Neural progenitor cell (in vitro differentiated cells): ENCODE data around the gene LMBR1. TPM values are rescaled to one million over a fixed set of nuclear protein-coding genes. Genes with fewer than 3 reads are reported as not detected.
"Not testable (repeated sequence)": the region's sequence is repeated elsewhere in the genome, so short reads cannot be mapped to it uniquely, and the experiment has no call there.

ENCODE experiments used
- DNase-seq: peaks from one replicate; pipeline ENCODE4 v3.0.0-alpha.2; 2016; ENCODE audit warnings: low spot score
- H2AFZ ChIP-seq: fragments of 200-600 bp; sonication (generic); replicated peaks from 2 replicates; pipeline ENCODE4 v1.6.1; 2016; ENCODE audit warnings: antibody characterized with exemption
- H3F3A ChIP-seq: fragments of 200-600 bp; sonication (generic); 2 replicates; pipeline ENCODE4 v1.6.1; 2016; ENCODE audit warnings: antibody characterized with exemption, low read depth
- H3K27ac ChIP-seq: fragments of 200-600 bp; sonication (generic); 2 replicates; pipeline ENCODE4 v1.5.1; 2016; ENCODE audit warnings: mild to moderate bottlenecking
- H3K27me3 ChIP-seq: fragments of 200-600 bp; sonication (generic); 2 replicates; pipeline ENCODE4 v1.6.1; 2016; ENCODE audit warnings: mild to moderate bottlenecking, moderate library complexity
- H3K36me3 ChIP-seq: fragments of 200-600 bp; sonication (generic); 2 replicates; pipeline ENCODE4 v1.5.1; 2016
- H3K4me1 ChIP-seq: fragments of 200-600 bp; sonication (generic); 2 replicates; pipeline ENCODE4 v1.6.1; 2016; ENCODE audit warnings: mixed run types
- H3K4me2 ChIP-seq: fragments of 200-600 bp; sonication (generic); 2 replicates; pipeline ENCODE4 v1.6.1; 2016
- H3K4me3 ChIP-seq: fragments of 200-600 bp; sonication (generic); 2 replicates; pipeline ENCODE4 v1.5.1; 2016
- H3K79me2 ChIP-seq: fragments of 200-600 bp; sonication (generic); 2 replicates; pipeline ENCODE4 v1.6.1; 2016; ENCODE audit warnings: low read depth
- H3K9ac ChIP-seq: fragments of 200-600 bp; sonication (generic); 2 replicates; pipeline ENCODE4 v1.6.1; 2016
- H3K9me3 ChIP-seq: fragments of 200-600 bp; sonication (generic); 2 replicates; pipeline ENCODE4 v1.5.1; 2016; ENCODE audit warnings: low read depth
- H4K20me1 ChIP-seq: fragments of 200-600 bp; sonication (generic); 2 replicates; pipeline ENCODE4 v1.6.1; 2016; ENCODE audit warnings: low read depth
- H3K27ac Mint-ChIP-seq: 3 replicates; pipeline ENCODE4 v1.8.0; 2021; ENCODE audit warnings: mixed read lengths
- H3K27me3 Mint-ChIP-seq: 2 replicates; pipeline ENCODE4 v1.8.0; 2022; ENCODE audit warnings: low read depth, mild to moderate bottlenecking, inconsistent platforms, moderate library complexity, mixed read lengths; ENCODE audit not compliant: insufficient read depth
- H3K36me3 Mint-ChIP-seq: 3 replicates; pipeline ENCODE4 v1.8.0; 2021; ENCODE audit warnings: mixed read lengths
- H3K4me1 Mint-ChIP-seq: 3 replicates; pipeline ENCODE4 v1.8.0; 2021; ENCODE audit warnings: mixed read lengths
- H3K4me3 Mint-ChIP-seq: 3 replicates; pipeline ENCODE4 v1.8.0; 2021; ENCODE audit warnings: mild to moderate bottlenecking, moderate library complexity, mixed read lengths
- H3K9me3 Mint-ChIP-seq: 3 replicates; pipeline ENCODE4 v1.8.0; 2020; ENCODE audit warnings: mixed read lengths
- CTCF ChIP-seq: fragments of 200-600 bp; sonication (generic); IDR thresholded peaks from 2 replicates; pipeline ENCODE4 v1.5.1; 2017; ENCODE audit warnings: antibody characterized with exemption, mild to moderate bottlenecking
- EZH2 ChIP-seq: fragments of 200-600 bp; sonication (generic); IDR thresholded peaks from 2 replicates; pipeline ENCODE4 v1.6.1; 2017; ENCODE audit warnings: antibody characterized with exemption, mild to moderate bottlenecking, moderate library complexity
- EZH2phosphoT487 ChIP-seq: fragments of 200-600 bp; sonication (generic); IDR thresholded peaks from 2 replicates; pipeline ENCODE4 v1.6.1; 2017; ENCODE audit warnings: antibody characterized with exemption
- total RNA-seq: library from RNA; depleted of rRNA; stranded (reverse); fragments of >200 nt; gene quantifications from 2 replicates; pipeline ENCODE4 v1.2.3, GENCODE V29; 2015; ENCODE audit warnings: low replicate concordance

The LMBR1 gene
- total RNA-seq, 1 donor from 2014 or later = 58.1 TPM

GRCh38 chr7:156929789-156930539 lies 37.0 kb upstream of the LMBR1 start:
- no peaks in the 10 kb centered on the region for H3K27me3 ChIP-seq
- Mint-ChIP-seq H3K27me3 (peaks cover 2% of the 10 kb centered on the region), H3K9me3 (no peaks in the 10 kb centered on the region), H3K4me1 (peaks cover 5% of the 10 kb centered on the region), H3K4me3 (no peak overlapping the region), H3K36me3 (no peaks in the 10 kb centered on the region), H3K27ac (no peak overlapping the region)
- no peaks in the 10 kb centered on the region for H3K79me2 ChIP-seq
- TF ChIP-seq EZH2phosphoT487 = no peak
- TF ChIP-seq CTCF = no peak
- TF ChIP-seq EZH2 = no peak
- no peak overlapping the region for H3K27ac ChIP-seq
- no peaks in the 10 kb centered on the region for H3K4me1 ChIP-seq
- no peak overlapping the region for H2AFZ ChIP-seq
- H3K36me3 ChIP-seq = no peaks in the 10 kb centered on the region
- no peak overlapping the region for H3K4me3 ChIP-seq
- no peaks in the 10 kb centered on the region for H3F3A ChIP-seq
- no peaks in the 10 kb centered on the region for H4K20me1 ChIP-seq
- no peak for DNase-seq
- H3K4me2 ChIP-seq = no peak overlapping the region
- H3K9me3 ChIP-seq = no peaks in the 10 kb centered on the region
- no peak overlapping the region for H3K9ac ChIP-seq

- H3K9ac ChIP-seq = no peak overlapping the region
- Mint-ChIP-seq H3K4me3 (no peak overlapping the region), H3K27ac (no peak overlapping the region), H3K4me1 (peaks cover 5% of the 10 kb centered on the region), H3K36me3 (no peaks in the 10 kb centered on the region), H3K27me3 (peaks cover 7% of the 10 kb centered on the region), H3K9me3 (no peaks in the 10 kb centered on the region)
- H3K36me3 ChIP-seq = no peaks in the 10 kb centered on the region
- no peaks in the 10 kb centered on the region for H3K79me2 ChIP-seq
- H3K4me2 ChIP-seq = no peak overlapping the region
- H3K27ac ChIP-seq = no peak overlapping the region
- DNase-seq = no peak
- no peak overlapping the region for H2AFZ ChIP-seq
- H3K4me3 ChIP-seq = no peak overlapping the region
- no peaks in the 10 kb centered on the region for H3K27me3 ChIP-seq
- H4K20me1 ChIP-seq = no peaks in the 10 kb centered on the region
- TF ChIP-seq EZH2phosphoT487 = no peak
- no peak for TF ChIP-seq EZH2
- no peak for TF ChIP-seq CTCF
- H3K9me3 ChIP-seq = no peaks in the 10 kb centered on the region
- no peaks in the 10 kb centered on the region for H3K4me1 ChIP-seq
- no peaks in the 10 kb centered on the region for H3F3A ChIP-seq
Observed at GRCh38 chr7:156928406-156928747, 35.4 kb upstream of the LMBR1 start.

- Mint-ChIP-seq H3K9me3 (no peaks in the 10 kb centered on the region), H3K27me3 (peaks cover 7% of the 10 kb centered on the region), H3K4me1 (peaks cover 5% of the 10 kb centered on the region), H3K27ac (no peak overlapping the region), H3K36me3 (no peaks in the 10 kb centered on the region), H3K4me3 (no peak overlapping the region)
- H3K4me3 ChIP-seq = no peak overlapping the region
- H4K20me1 ChIP-seq = no peaks in the 10 kb centered on the region
- no peaks in the 10 kb centered on the region for H3K36me3 ChIP-seq
- H3K4me1 ChIP-seq = no peaks in the 10 kb centered on the region
- TF ChIP-seq EZH2 (no peak), EZH2phosphoT487 (no peak), CTCF (no peak)
- H3K27me3 ChIP-seq = no peaks in the 10 kb centered on the region
- no peak overlapping the region for H2AFZ ChIP-seq
- H3K4me2 ChIP-seq = no peak overlapping the region
- no peaks in the 10 kb centered on the region for H3K9me3 ChIP-seq
- no peaks in the 10 kb centered on the region for H3K79me2 ChIP-seq
- H3F3A ChIP-seq = no peaks in the 10 kb centered on the region
- H3K27ac ChIP-seq = no peak overlapping the region
- DNase-seq = no peak
- H3K9ac ChIP-seq = no peak overlapping the region
Observed at GRCh38 chr7:156927571-156928405, 34.8 kb upstream of the LMBR1 start.

GRCh38 chr7:156925821-156926220 lies 32.8 kb upstream of the LMBR1 start:
- H3K27ac Mint-ChIP-seq, H3K4me2 ChIP-seq, H3K79me2 ChIP-seq, H3F3A ChIP-seq, H3K36me3 Mint-ChIP-seq, H3K9ac ChIP-seq, H3K9me3 Mint-ChIP-seq, H3K4me3 ChIP-seq, H2AFZ ChIP-seq, H3K9me3 ChIP-seq, H3K27me3 ChIP-seq, H3K27ac ChIP-seq, H3K27me3 Mint-ChIP-seq, H3K36me3 ChIP-seq, H4K20me1 ChIP-seq, H3K4me1 Mint-ChIP-seq, H3K4me1 ChIP-seq, H3K4me3 Mint-ChIP-seq, DNase-seq: not testable (repeated sequence)

GRCh38 chr7:156922304-156922703 lies 29.3 kb upstream of the LMBR1 start:
- not testable (repeated sequence) for H3K9me3 ChIP-seq, H3K27me3 Mint-ChIP-seq, H3K36me3 ChIP-seq, H4K20me1 ChIP-seq, H3K79me2 ChIP-seq, H3K4me3 ChIP-seq, H3K4me3 Mint-ChIP-seq, DNase-seq, H3K27me3 ChIP-seq, H3K4me1 Mint-ChIP-seq, H3K27ac Mint-ChIP-seq, H3K9me3 Mint-ChIP-seq, H3K36me3 Mint-ChIP-seq, H2AFZ ChIP-seq, H3K4me1 ChIP-seq, H3F3A ChIP-seq, H3K4me2 ChIP-seq, H3K9ac ChIP-seq, H3K27ac ChIP-seq
